HCT116 (cell line): Measurements from ENCODE around the gene SNF8. TPM values are rescaled to one million over a fixed set of nuclear protein-coding genes. Genes with fewer than 3 reads are reported as not detected.

Experiments used
- ATAC-seq: fragments of 200-7000 bp; cut with Tn5 transposase; 2 replicates; pipeline ENCODE4 v1.9.1; 2020; ENCODE audit warnings: mild to moderate bottlenecking, moderate library complexity
- BruUV-seq: library from RNA; stranded (reverse); fragments of 400-500 nt; replicated peaks from 2 replicates; lab custom pipeline; 2021; lab: Mats Ljungman, UMichigan
- CTCF ChIA-PET: fragments of 300-600 bp; sonication (Branson Sonifier 250); formaldehyde crosslinking; loops from one replicate; lab custom pipeline; 2021; ENCODE audit warnings: antibody characterized with exemption; lab: Charles Lee
- POLR2A ChIA-PET: fragments of 300-600, 350-600 bp; sonication (Branson Sonifier 250); formaldehyde crosslinking; loops from one replicate; lab custom pipeline; 2021; ENCODE audit warnings: antibody characterized with exemption; lab: Charles Lee
- RAD21 ChIA-PET, 2 experiments: fragments of 300-600 bp; sonication (Branson Sonifier 250); formaldehyde crosslinking; loops; one replicate each; lab custom pipeline; 2023; ENCODE audit warnings: low total read pairs in 2 of 2; ENCODE audit not compliant: uncharacterized antibody in 2 of 2, unreplicated experiment in 2 of 2, low non-redundant PET in 1 of 2; lab: Charles Lee
- DNase-seq: peaks from one replicate; pipeline ENCODE4 v3.0.0-alpha.2; 2010; ENCODE audit warnings: low read depth, low spot score
- H2AFZ ChIP-seq: fragments of 200-600 bp; shearing (Covaris generic), sonication (generic); 2 replicates; pipeline ENCODE4 v1.6.1; 2017; ENCODE audit warnings: low read depth, mixed run types, mixed read lengths, antibody characterized with exemption, low read length; ENCODE audit not compliant: poor library complexity, severe bottlenecking
- H3K27ac ChIP-seq: 2 replicates; pipeline ENCODE4 v1.5.1; 2012; ENCODE audit warnings: low read depth, low read length
- H3K27me3 ChIP-seq: fragments of 200-600 bp; sonication (generic); 2 replicates; pipeline ENCODE4 v1.6.1; 2016; ENCODE audit warnings: mixed run types, low read length, mixed read lengths; ENCODE audit not compliant: insufficient read depth
- H3K36me3 ChIP-seq, 2 experiments: fragments of 200-500 bp in 1 of 2; fragments of 200-600 bp in 1 of 2; sonication (Bioruptor generic) in 1 of 2; sonication (generic) in 1 of 2; 2 replicates each; pipeline versions ENCODE4 v1.5.1 to v1.6.1; 2014 to 2016; ENCODE audit warnings: low read length in 2 of 2, inconsistent platforms in 1 of 2, mixed read lengths in 1 of 2, mixed run types in 1 of 2; ENCODE audit not compliant: insufficient read depth in 2 of 2, control insufficient read depth in 1 of 2
- H3K4me1 ChIP-seq, 2 experiments: fragments of 200-600 bp in 1 of 2; sonication (generic) in 1 of 2; 2 replicates each; pipeline versions ENCODE4 v1.5.1 to v1.6.1; 2012 to 2017; ENCODE audit warnings: low read length in 2 of 2, inconsistent platforms in 1 of 2, mild to moderate bottlenecking in 1 of 2, mixed read lengths in 1 of 2, mixed run types in 1 of 2, moderate library complexity in 1 of 2; ENCODE audit not compliant: insufficient read depth in 2 of 2, control insufficient read depth in 1 of 2
- H3K4me2 ChIP-seq: fragments of 200-600 bp; sonication (generic); 2 replicates; pipeline ENCODE4 v1.6.1; 2017; ENCODE audit warnings: mixed run types, low read length, mixed read lengths
- H3K4me3 ChIP-seq, 2 experiments: fragments of 200-600 bp in 1 of 2; sonication (generic) in 1 of 2; replicated peaks in 1 of 2; 2 replicates each; pipeline ENCODE4 v1.5.1; 2011 to 2016; ENCODE audit warnings: low read length in 2 of 2, control low read depth in 1 of 2, low read depth in 1 of 2, mild to moderate bottlenecking in 1 of 2, mixed read lengths in 1 of 2, mixed run types in 1 of 2
- H3K79me2 ChIP-seq: fragments of 200-600 bp; sonication (generic); 2 replicates; pipeline ENCODE4 v1.6.1; 2017; ENCODE audit warnings: mild to moderate bottlenecking, mixed run types, low read length, moderate library complexity, mixed read lengths; ENCODE audit not compliant: insufficient read depth
- H3K9ac ChIP-seq: fragments of 200-600 bp; sonication (generic); 2 replicates; pipeline ENCODE4 v1.6.1; 2016; ENCODE audit warnings: low read length, mixed read lengths
- H3K9me2 ChIP-seq: fragments of 200-600 bp; sonication (generic), shearing (Covaris generic); 2 replicates; pipeline ENCODE4 v1.6.1; 2017; ENCODE audit warnings: mixed run types, mild to moderate bottlenecking, moderate library complexity; ENCODE audit not compliant: insufficient read depth
- H3K9me3 ChIP-seq, 2 experiments: fragments of 200-500 bp in 1 of 2; fragments of 200-600 bp in 1 of 2; sonication (Bioruptor generic) in 1 of 2; sonication (generic) in 1 of 2; 2 replicates each; pipeline ENCODE4 v1.6.1; 2014 to 2017; ENCODE audit warnings: low read length in 2 of 2, mixed read lengths in 2 of 2, inconsistent platforms in 1 of 2, low read depth in 1 of 2, mild to moderate bottlenecking in 1 of 2, mixed run types in 1 of 2, moderate library complexity in 1 of 2; ENCODE audit not compliant: control insufficient read depth in 1 of 2, insufficient read depth in 1 of 2
- H4K20me1 ChIP-seq: fragments of 200-600 bp; sonication (generic), shearing (Covaris generic); 2 replicates; pipeline ENCODE4 v1.6.1; 2017; ENCODE audit warnings: mixed run types, mild to moderate bottlenecking, moderate library complexity; ENCODE audit not compliant: insufficient read depth
- EZH2phosphoT487 ChIP-seq: fragments of 200-600 bp; IDR thresholded peaks from 2 replicates; pipeline ENCODE4 v1.6.1; 2018; ENCODE audit warnings: antibody characterized with exemption, borderline replicate concordance
- POLR2A ChIP-seq: IDR thresholded peaks from 2 replicates; pipeline ENCODE4 v1.7.0; 2011; ENCODE audit warnings: borderline replicate concordance; ENCODE audit not compliant: insufficient read depth, insufficient read length; ENCODE audit errors: extremely low read depth
- POLR2AphosphoS5 ChIP-seq: IDR thresholded peaks from 2 replicates; pipeline ENCODE4 v1.6.1; 2011; ENCODE audit warnings: mild to moderate bottlenecking, low read depth, low read length, moderate library complexity
- ZFX ChIP-seq: fragments of 450-650 bp; IDR thresholded peaks from 2 replicates; pipeline ENCODE4 v1.6.1; 2017
- ZNF274 ChIP-seq: fragments of 200-500 bp; sonication (Bioruptor generic); IDR thresholded peaks from 2 replicates; pipeline ENCODE4 v1.6.1; 2014; ENCODE audit warnings: mild to moderate bottlenecking, low read depth, low read length, inconsistent platforms
- intact Hi-C: fragments of 100-400 bp; cut with micrococcal nuclease; formaldehyde crosslinking; loops from 2 replicates; pipeline ENCODE4 v1.10.0; 2022
- total RNA-seq: library from RNA; stranded (reverse); gene quantifications from one replicate; pipeline ENCODE4 v1.2.1, GENCODE V29; 2021; ENCODE audit not compliant: unreplicated experiment

The SNF8 gene
- total RNA-seq, 1 experiment from 2014 or later, result 178 TPM

- ChIA-PET CTCF (interaction anchor here (0.6 to 2.5 kb wide), 5 partner anchors 15 to 287 kb away, joined by 3 to 14 read pairs (median 3); partner anchors contain the start of gene ATP5MC1), RAD21 (interaction anchor here (0.6 to 1.0 kb wide), 3 partner anchors 15 to 125 kb away, joined by 3 to 7 read pairs (median 4); partner anchors contain the start of gene ATP5MC1 (in 1 of the 2)), POLR2A (interaction anchor here (1.0 to 2.8 kb wide), 2 partner anchors 15 to 54 kb away, joined by 3 to 34 read pairs; partner anchors contain the start of gene ATP5MC1)
- BruUV-seq, result TSS peak; percentile 96
- Histone ChIP-seq H3K4me2 (peak overlapping the region; percentile 75), H4K20me1 (peaks cover 27% of the 10 kb centered on the region), H2AFZ (no peak overlapping the region), H3K27ac (peak overlapping the region; percentile 92), H3K27me3 (no peaks in the 10 kb centered on the region), H3K4me1 (peaks cover 18 to 26% of the 10 kb centered on the region in 2 experiments), H3K79me2 (peaks cover 42% of the 10 kb centered on the region), H3K4me3 (peak overlapping the region; percentile 70 to 84), H3K36me3 (peaks cover 24 to 30% of the 10 kb centered on the region in 2 experiments), H3K9me2 (no peaks in the 10 kb centered on the region), H3K9me3 (no peaks in the 10 kb centered on the region), H3K9ac (peak overlapping the region; percentile 93)
- intact Hi-C loops, result loop anchor here (2.0 to 5.0 kb wide), 3 partner anchors 15 to 285 kb away; partner anchors contain the start of genes ATP5MC1 and CALCOCO2
- DNase-seq (no peak), ATAC-seq (no peak)
- TF ChIP-seq ZFX, result no peak
- no peak for TF ChIP-seq EZH2phosphoT487
- TF ChIP-seq POLR2A, result no peak
- TF ChIP-seq POLR2AphosphoS5, result no peak
Observed at GRCh38 chr17:48907713-48908046, 37.0 kb downstream of the SNF8 start.

- ChIA-PET RAD21 (no interaction called here), CTCF (no interaction called here), POLR2A (interaction anchor here (1.1 kb wide), 1 partner anchor 14 kb away, joined by 5 read pairs; the partner anchor contains the start of gene ATP5MC1)
- TF ChIP-seq ZNF274 (no peak), POLR2AphosphoS5 (no peak)
- H2AFZ ChIP-seq, result no peak overlapping the region
- peaks cover 18 to 26% of the 10 kb centered on the region in 2 experiments for H3K4me1 ChIP-seq
- DNase-seq (no peak), ATAC-seq (no peak)
- no peaks in the 10 kb centered on the region for H3K9me2 ChIP-seq
- no peaks in the 10 kb centered on the region for H3K27me3 ChIP-seq
- H3K9me3 ChIP-seq, result no peaks in the 10 kb centered on the region
- peaks cover 25% of the 10 kb centered on the region for H3K79me2 ChIP-seq
- intact Hi-C loops, result loop anchor here (2.0 to 5.0 kb wide), 2 partner anchors 13 to 286 kb away; partner anchors contain the start of gene ATP5MC1
- no peak overlapping the region for H3K4me3 ChIP-seq
- no TSS peak for BruUV-seq
- peaks cover 19% of the 10 kb centered on the region for H4K20me1 ChIP-seq
- H3K9ac ChIP-seq, result no peak overlapping the region
- H3K4me2 ChIP-seq, result no peak overlapping the region
- H3K27ac ChIP-seq, result no peak overlapping the region
- peaks cover 8 to 14% of the 10 kb centered on the region in 2 experiments for H3K36me3 ChIP-seq
Observed at GRCh38 chr17:48905987-48906515, 38.6 kb downstream of the SNF8 start.
